ENCODE results near the gene SRD5A3.

Gene SRD5A3

GRCh38 chr4:55323375-55323774, 22.7 kb upstream of the SRD5A3 start:
- Histone ChIP-seq H3K4me3 (ENCODE audit: low read length) (no peak overlapping the region), H3K4me1 (ENCODE audit: control insufficient read depth, low read depth, low read length) (peaks cover 21% of the 10 kb centered on the region), H3K27me3 (ENCODE audit: control insufficient read depth, insufficient read depth, low read length) (no peaks in the 10 kb centered on the region), H3K27ac (ENCODE audit: low read length) (no peak overlapping the region), H3K9me3 (ENCODE audit: control insufficient read depth, low read depth, low read length) (no peaks in the 10 kb centered on the region), H3K36me3 (ENCODE audit: control insufficient read depth, low read depth, low read length) (no peaks in the 10 kb centered on the region), H3K9ac (ENCODE audit: low read length) (no peak overlapping the region)

DNA sequence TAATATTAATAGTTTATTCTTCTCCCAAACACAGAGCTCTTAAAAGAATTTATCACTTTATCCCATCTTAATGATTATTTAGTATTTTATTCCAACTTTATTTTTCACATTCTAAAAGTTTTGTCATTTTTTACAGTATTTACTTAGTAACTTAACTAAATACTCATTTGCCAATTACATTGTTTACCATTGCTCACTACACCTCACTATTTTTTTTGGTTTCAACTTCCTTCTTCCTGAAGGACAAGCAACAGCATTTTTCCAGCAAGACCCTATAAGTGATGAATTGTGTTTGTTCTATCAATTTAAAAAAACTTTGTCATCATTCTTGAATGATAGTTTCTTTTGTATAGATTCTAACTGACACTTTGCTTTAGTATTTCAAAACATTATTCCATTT, 19.4 kb upstream of the SRD5A3 start:
- Histone ChIP-seq H3K36me3 (ENCODE audit: control insufficient read depth, low read depth, low read length) (no peaks in the 10 kb centered on the region), H3K4me1 (ENCODE audit: control insufficient read depth, low read depth, low read length) (peaks cover 15% of the 10 kb centered on the region), H3K9ac (ENCODE audit: low read length) (no peak overlapping the region), H3K27ac (ENCODE audit: low read length) (no peak overlapping the region), H3K27me3 (ENCODE audit: control insufficient read depth, insufficient read depth, low read length) (no peaks in the 10 kb centered on the region), H3K4me3 (ENCODE audit: low read length) (no peak overlapping the region), H3K9me3 (ENCODE audit: control insufficient read depth, low read depth, low read length) (no peaks in the 10 kb centered on the region)

DNA sequence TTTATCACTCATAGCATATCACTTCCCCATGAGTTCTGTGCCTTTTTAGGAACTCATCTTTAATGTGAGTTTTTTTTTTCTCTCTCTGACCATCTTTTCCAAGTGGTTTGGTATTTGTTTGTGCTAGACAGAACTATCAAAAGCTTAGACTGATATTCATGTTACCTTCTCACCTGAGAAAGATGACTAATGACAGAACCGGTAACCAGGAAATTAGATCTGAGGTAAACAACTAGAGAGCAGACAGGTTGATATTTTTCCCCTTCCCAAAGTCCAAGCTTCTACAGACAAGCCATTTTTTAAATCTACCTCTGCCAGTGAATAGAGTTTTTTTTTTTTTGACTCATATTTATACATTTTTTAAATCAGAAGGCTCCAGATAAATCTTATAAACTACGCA, 17.0 kb upstream of the SRD5A3 start:
- Histone ChIP-seq H3K4me3 (ENCODE audit: low read length) (no peak overlapping the region), H3K9me3 (ENCODE audit: control insufficient read depth, low read depth, low read length) (no peaks in the 10 kb centered on the region), H3K9ac (ENCODE audit: low read length) (no peak overlapping the region), H3K27me3 (ENCODE audit: control insufficient read depth, insufficient read depth, low read length) (no peaks in the 10 kb centered on the region), H3K27ac (ENCODE audit: low read length) (no peak overlapping the region), H3K36me3 (ENCODE audit: control insufficient read depth, low read depth, low read length) (no peaks in the 10 kb centered on the region), H3K4me1 (ENCODE audit: control insufficient read depth, low read depth, low read length) (no peaks in the 10 kb centered on the region)

DNA sequence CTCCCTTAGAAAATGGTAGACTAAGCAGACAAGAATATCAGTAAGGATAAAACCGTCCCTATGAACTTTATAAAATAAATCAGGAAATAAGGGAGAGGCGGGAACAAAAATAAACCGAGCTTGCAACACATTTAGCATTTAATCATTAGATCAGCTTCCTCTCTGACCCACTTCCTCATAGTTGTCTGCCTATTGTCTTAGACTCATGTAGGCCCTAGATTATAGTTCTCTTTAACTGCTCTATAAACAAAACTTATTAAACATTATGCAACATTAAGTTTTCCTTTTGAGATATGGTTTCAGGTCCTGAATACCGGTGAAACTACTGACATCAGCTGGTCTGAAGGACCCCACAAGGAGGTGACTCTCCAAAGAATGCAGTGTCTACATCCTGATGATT, 15.8 kb upstream of the SRD5A3 start:
- H3K9me3 ChIP-seq (ENCODE audit: control insufficient read depth, low read depth, low read length), result no peaks in the 10 kb centered on the region
- H3K27ac ChIP-seq (ENCODE audit: low read length), result no peak overlapping the region
- H3K4me1 ChIP-seq (ENCODE audit: control insufficient read depth, low read depth, low read length), result no peaks in the 10 kb centered on the region
- H3K36me3 ChIP-seq (ENCODE audit: control insufficient read depth, low read depth, low read length), result no peaks in the 10 kb centered on the region
- H3K27me3 ChIP-seq (ENCODE audit: control insufficient read depth, insufficient read depth, low read length), result no peaks in the 10 kb centered on the region
- no peak overlapping the region for H3K4me3 ChIP-seq (ENCODE audit: low read length)
- no peak overlapping the region for H3K9ac ChIP-seq (ENCODE audit: low read length)

- Histone ChIP-seq H3K4me3 (ENCODE audit: low read length) (no peak overlapping the region), H3K27ac (ENCODE audit: low read length) (no peak overlapping the region), H3K36me3 (ENCODE audit: control insufficient read depth, low read depth, low read length) (no peaks in the 10 kb centered on the region), H3K9me3 (ENCODE audit: control insufficient read depth, low read depth, low read length) (no peaks in the 10 kb centered on the region), H3K27me3 (ENCODE audit: control insufficient read depth, insufficient read depth, low read length) (no peaks in the 10 kb centered on the region), H3K4me1 (ENCODE audit: control insufficient read depth, low read depth, low read length) (peaks cover 2% of the 10 kb centered on the region), H3K9ac (ENCODE audit: low read length) (no peak overlapping the region)
Measured at GRCh38 chr4:55336138-55337034, 9.7 kb upstream of the SRD5A3 start.

DNA sequence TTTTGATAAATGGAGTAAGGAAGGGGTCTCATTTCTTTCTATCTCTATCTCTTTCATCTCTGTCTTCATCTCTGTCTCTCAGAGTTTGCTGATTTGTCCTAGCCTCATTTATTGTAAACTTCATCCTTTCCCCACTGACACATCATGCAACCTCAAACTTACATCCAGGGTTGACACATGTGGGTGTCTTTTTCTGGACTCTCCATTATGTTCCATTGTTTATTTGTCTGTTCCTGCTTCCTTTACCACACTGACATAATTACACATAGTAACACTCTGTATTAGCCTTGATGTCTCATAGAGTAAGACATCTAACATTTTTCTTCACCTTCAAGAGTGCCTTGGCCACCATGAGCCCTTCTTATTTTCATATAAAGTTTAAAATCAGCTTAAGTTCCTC, 8.1 kb upstream of the SRD5A3 start:
- Histone ChIP-seq H3K36me3 (ENCODE audit: control insufficient read depth, low read depth, low read length) (no peaks in the 10 kb centered on the region), H3K9me3 (ENCODE audit: control insufficient read depth, low read depth, low read length) (no peaks in the 10 kb centered on the region), H3K27ac (ENCODE audit: low read length) (no peak overlapping the region), H3K4me1 (ENCODE audit: control insufficient read depth, low read depth, low read length) (peaks cover 3% of the 10 kb centered on the region), H3K4me3 (ENCODE audit: low read length) (no peak overlapping the region), H3K27me3 (ENCODE audit: control insufficient read depth, insufficient read depth, low read length) (no peaks in the 10 kb centered on the region), H3K9ac (ENCODE audit: low read length) (no peak overlapping the region)

- Histone ChIP-seq H3K4me3 (ENCODE audit: low read length) (no peak overlapping the region), H3K27me3 (ENCODE audit: control insufficient read depth, insufficient read depth, low read length) (no peaks in the 10 kb centered on the region), H3K9ac (ENCODE audit: low read length) (no peak overlapping the region), H3K4me1 (ENCODE audit: control insufficient read depth, low read depth, low read length) (peaks cover 3% of the 10 kb centered on the region), H3K27ac (ENCODE audit: low read length) (no peak overlapping the region), H3K9me3 (ENCODE audit: control insufficient read depth, low read depth, low read length) (no peaks in the 10 kb centered on the region), H3K36me3 (ENCODE audit: control insufficient read depth, low read depth, low read length) (no peaks in the 10 kb centered on the region)
Measured at GRCh38 chr4:55338486-55338885, 7.6 kb upstream of the SRD5A3 start.

- Histone ChIP-seq H3K4me1 (ENCODE audit: control insufficient read depth, low read depth, low read length) (peaks cover 3% of the 10 kb centered on the region), H3K9me3 (ENCODE audit: control insufficient read depth, low read depth, low read length) (no peaks in the 10 kb centered on the region), H3K27ac (ENCODE audit: low read length) (no peak overlapping the region), H3K9ac (ENCODE audit: low read length) (no peak overlapping the region), H3K4me3 (ENCODE audit: low read length) (no peak overlapping the region), H3K36me3 (ENCODE audit: control insufficient read depth, low read depth, low read length) (no peaks in the 10 kb centered on the region), H3K27me3 (ENCODE audit: control insufficient read depth, insufficient read depth, low read length) (no peaks in the 10 kb centered on the region)
Measured at GRCh38 chr4:55340266-55340665, 5.8 kb upstream of the SRD5A3 start.

DNA sequence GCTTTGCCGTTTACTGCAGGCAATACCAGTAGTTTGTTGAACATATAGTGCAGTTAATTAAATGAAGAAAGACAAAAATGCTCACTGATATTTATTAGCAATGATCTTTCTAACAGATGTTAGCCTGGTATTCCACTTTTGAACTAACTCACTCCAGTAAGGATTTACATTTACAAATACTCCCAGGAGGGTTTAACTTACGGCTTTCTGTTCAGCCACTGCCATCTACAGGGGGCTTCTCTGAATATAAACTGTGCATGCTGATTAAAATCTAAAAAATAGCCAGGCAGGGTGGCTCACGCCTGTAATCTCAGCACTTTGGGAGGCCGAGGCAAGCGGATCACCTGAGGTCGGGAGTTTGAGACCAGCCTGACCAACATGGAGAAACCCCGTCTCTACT, 2.2 kb upstream of the SRD5A3 start:
- Histone ChIP-seq H3K27ac (ENCODE audit: low read length) (no peak overlapping the region), H3K27me3 (ENCODE audit: control insufficient read depth, insufficient read depth, low read length) (no peaks in the 10 kb centered on the region), H3K36me3 (ENCODE audit: control insufficient read depth, low read depth, low read length) (no peaks in the 10 kb centered on the region), H3K9me3 (ENCODE audit: control insufficient read depth, low read depth, low read length) (no peaks in the 10 kb centered on the region), H3K9ac (ENCODE audit: low read length) (no peak overlapping the region), H3K4me1 (ENCODE audit: control insufficient read depth, low read depth, low read length) (peaks cover 8% of the 10 kb centered on the region), H3K4me3 (ENCODE audit: low read length) (no peak overlapping the region)

- H3K9ac ChIP-seq (ENCODE audit: low read length), result no peak overlapping the region
Measured at GRCh38 chr4:55345054-55345453, 988 bp upstream of the SRD5A3 start.

GRCh38 chr4:55346851-55347255, 811 bp downstream of the SRD5A3 start:
- no peaks in the 10 kb centered on the region for H3K36me3 ChIP-seq (ENCODE audit: control insufficient read depth, low read depth, low read length)
- peak overlapping the region; percentile 87 for H3K4me3 ChIP-seq (ENCODE audit: low read length)
- no peaks in the 10 kb centered on the region for H3K9me3 ChIP-seq (ENCODE audit: control insufficient read depth, low read depth, low read length)
- H3K27ac ChIP-seq (ENCODE audit: low read length), result peak overlapping the region; percentile 42
- H3K27me3 ChIP-seq (ENCODE audit: control insufficient read depth, insufficient read depth, low read length), result no peaks in the 10 kb centered on the region
- H3K4me1 ChIP-seq (ENCODE audit: control insufficient read depth, low read depth, low read length), result peaks cover 5% of the 10 kb centered on the region
- peak overlapping the region; percentile 77 for H3K9ac ChIP-seq (ENCODE audit: low read length)

More at GRCh38 chr4:55345054-55345453, 988 bp upstream of the SRD5A3 start:
- Histone ChIP-seq H3K27ac (ENCODE audit: low read length) (no peak overlapping the region), H3K27me3 (ENCODE audit: control insufficient read depth, insufficient read depth, low read length) (no peaks in the 10 kb centered on the region), H3K9me3 (ENCODE audit: control insufficient read depth, low read depth, low read length) (no peaks in the 10 kb centered on the region), H3K36me3 (ENCODE audit: control insufficient read depth, low read depth, low read length) (no peaks in the 10 kb centered on the region), H3K4me3 (ENCODE audit: low read length) (no peak overlapping the region), H3K4me1 (ENCODE audit: control insufficient read depth, low read depth, low read length) (peaks cover 8% of the 10 kb centered on the region)

DNA sequence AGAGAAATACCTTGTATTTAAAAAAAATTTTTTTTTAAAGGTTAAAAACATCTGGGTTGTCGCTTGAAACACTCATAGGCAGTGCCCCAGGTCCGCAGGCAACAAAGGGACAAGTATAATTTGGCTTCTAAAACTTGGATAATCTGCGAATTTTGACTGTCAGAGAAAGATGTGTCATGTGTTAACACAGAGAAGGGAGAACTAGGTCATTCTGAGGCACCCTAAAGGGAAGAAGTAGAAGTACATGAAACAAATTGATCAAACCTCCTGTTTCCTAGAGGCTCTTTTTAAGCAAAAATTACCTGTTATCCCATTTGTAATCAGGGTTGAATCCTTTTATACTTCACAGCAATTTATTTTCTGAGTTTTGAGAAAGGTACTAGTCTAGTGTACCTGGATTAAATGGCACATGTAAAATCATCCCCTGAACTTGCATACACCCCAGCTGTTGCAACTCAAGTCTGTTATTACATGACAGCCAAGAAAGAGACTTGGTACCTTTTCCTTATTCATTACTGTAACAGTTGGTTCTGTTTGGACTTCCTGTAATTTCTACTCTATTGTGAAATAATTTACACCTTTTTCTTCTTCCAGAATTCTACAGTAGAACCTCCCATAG, 1.7 kb downstream of the SRD5A3 start:
- no peak overlapping the region for H3K27ac ChIP-seq (ENCODE audit: low read length)
- H3K9ac ChIP-seq (ENCODE audit: low read length), result no peak overlapping the region
- H3K4me3 ChIP-seq (ENCODE audit: low read length), result peak overlapping the region; percentile 87
- H3K4me1 ChIP-seq (ENCODE audit: control insufficient read depth, low read depth, low read length), result peaks cover 5% of the 10 kb centered on the region
- H3K27me3 ChIP-seq (ENCODE audit: control insufficient read depth, insufficient read depth, low read length), result no peaks in the 10 kb centered on the region
- H3K36me3 ChIP-seq (ENCODE audit: control insufficient read depth, low read depth, low read length), result no peaks in the 10 kb centered on the region
- H3K9me3 ChIP-seq (ENCODE audit: control insufficient read depth, low read depth, low read length), result no peaks in the 10 kb centered on the region

Data from iPS-18a (cell line).